ENCODE results near the gene SETBP1. TPM values are rescaled to one million over a fixed set of nuclear protein-coding genes. Genes with fewer than 3 reads are reported as not detected.

SETBP1 gene
- total RNA-seq, 4 donors from 2014 or later, result 16.2 to 33.6 (median 24.4) TPM

DNA sequence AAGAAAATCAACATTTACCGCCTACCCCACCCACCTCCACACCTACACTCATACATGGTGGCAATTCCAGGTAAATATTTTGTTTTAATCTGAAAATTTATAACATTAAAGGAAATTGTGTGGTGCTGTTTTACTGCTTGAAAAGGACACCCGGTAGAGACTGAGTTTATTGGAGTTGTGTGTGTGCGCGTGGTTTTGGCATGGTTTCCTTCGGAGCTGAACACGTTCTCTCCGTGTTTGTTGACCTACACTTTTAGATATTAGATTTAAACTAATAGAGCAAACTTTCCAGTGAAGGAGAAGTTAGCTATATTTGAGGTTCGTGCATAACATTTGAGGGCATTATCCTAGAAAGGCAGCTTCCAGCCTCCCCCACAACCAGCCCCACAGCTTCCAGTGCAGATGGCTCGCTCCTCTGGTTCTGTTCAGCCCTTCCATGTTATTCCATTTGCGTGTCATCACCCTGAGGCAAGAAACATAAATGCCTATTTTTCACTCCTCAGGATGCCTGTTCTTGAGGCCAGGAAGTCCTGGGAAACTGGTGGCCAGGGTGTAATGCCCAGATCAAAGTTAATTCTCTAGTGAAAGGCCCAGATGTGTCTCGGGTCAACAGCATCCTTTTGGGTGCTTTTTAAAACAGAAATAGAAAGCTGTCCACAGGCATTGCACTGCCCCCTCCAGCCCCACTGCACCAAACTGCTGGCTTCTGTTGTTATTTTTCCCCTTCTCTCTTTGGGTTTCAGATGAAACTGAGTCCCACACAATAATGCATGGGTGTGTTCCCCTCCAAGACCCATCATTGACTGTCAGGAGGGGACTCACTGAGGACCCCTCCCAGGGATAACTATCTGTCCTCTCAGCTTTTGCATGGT lies 190.2 kb downstream of the SETBP1 start:
- Histone ChIP-seq H3K36me3 (no peaks in the 10 kb centered on the region), H3K9me3 (no peaks in the 10 kb centered on the region), H3K4me1 (no peaks in the 10 kb centered on the region), H3K27me3 (no peaks in the 10 kb centered on the region), H3K27ac (no peak overlapping the region), H3K4me3 (no peak overlapping the region)
- 77 to 82% methylated on average over 10 to 11 of the region's 11 CpGs for WGBS, 2 donors (ENCODE audit: low coverage in 1 of 2)
- DNase-seq, result no peak
- intact Hi-C loops (cut with DNase I; ENCODE audit: low total_unique reads), result no loop called here
- in situ Hi-C loops (cut with MboI; ENCODE audit: low pct_ligation_motif_present in 1 of 4, low pct_unique_long_range_greater_than_20kb in 1 of 4, low sequenced_read_pairs in 3 of 4), result no loop called here
- TF ChIP-seq EP300 (IDR thresholded peaks at IDR 0.05; ENCODE audit: low read depth) (no peak), POLR2AphosphoS5 (IDR thresholded peaks at IDR 0.05) (no peak), POLR2A (IDR thresholded peaks at IDR 0.05) (no peak)
- TF ChIP-seq, protein P1, sequence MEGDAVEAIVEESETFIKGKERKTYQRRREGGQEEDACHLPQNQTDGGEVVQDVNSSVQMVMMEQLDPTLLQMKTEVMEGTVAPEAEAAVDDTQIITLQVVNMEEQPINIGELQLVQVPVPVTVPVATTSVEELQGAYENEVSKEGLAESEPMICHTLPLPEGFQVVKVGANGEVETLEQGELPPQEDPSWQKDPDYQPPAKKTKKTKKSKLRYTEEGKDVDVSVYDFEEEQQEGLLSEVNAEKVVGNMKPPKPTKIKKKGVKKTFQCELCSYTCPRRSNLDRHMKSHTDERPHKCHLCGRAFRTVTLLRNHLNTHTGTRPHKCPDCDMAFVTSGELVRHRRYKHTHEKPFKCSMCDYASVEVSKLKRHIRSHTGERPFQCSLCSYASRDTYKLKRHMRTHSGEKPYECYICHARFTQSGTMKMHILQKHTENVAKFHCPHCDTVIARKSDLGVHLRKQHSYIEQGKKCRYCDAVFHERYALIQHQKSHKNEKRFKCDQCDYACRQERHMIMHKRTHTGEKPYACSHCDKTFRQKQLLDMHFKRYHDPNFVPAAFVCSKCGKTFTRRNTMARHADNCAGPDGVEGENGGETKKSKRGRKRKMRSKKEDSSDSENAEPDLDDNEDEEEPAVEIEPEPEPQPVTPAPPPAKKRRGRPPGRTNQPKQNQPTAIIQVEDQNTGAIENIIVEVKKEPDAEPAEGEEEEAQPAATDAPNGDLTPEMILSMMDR (IDR thresholded peaks at IDR 0.05), result no peak

DNA sequence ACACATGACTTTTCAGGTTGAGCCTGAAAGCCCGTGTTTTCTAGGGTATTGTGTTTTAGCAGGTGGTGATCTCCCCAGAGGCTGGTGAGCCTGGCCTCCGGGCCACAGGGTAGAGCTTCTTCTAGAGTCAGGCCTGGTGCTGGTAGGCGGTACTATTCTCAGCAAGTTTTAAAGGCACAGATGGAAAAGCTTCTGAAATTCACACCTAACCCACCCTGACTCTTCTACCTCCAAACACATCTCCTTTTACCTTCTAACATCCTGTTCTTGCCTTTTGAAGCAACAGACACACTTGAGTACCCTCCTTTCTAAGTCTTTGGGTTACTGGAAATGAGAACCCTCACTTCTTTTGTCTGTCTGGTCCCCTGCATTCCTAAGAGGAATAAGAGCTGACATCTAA lies 191.1 kb downstream of the SETBP1 start:
- 76 to 92% methylated on average over 2 to 3 of the region's 3 CpGs for WGBS, 2 donors (ENCODE audit: low coverage in 1 of 2)
- no peak overlapping the region for H3K27ac ChIP-seq
- H3K4me3 ChIP-seq, result no peak overlapping the region
- H3K9me3 ChIP-seq, result no peaks in the 10 kb centered on the region
- intact Hi-C loops (cut with DNase I; ENCODE audit: low total_unique reads), result no loop called here
- TF ChIP-seq POLR2A (IDR thresholded peaks at IDR 0.05), result no peak
- TF ChIP-seq EP300 (IDR thresholded peaks at IDR 0.05; ENCODE audit: low read depth), result no peak
- TF ChIP-seq, protein P1 (IDR thresholded peaks at IDR 0.05), result no peak
- no peak for TF ChIP-seq POLR2AphosphoS5 (IDR thresholded peaks at IDR 0.05)
- H3K4me1 ChIP-seq, result no peaks in the 10 kb centered on the region
- in situ Hi-C loops (cut with MboI; ENCODE audit: low pct_ligation_motif_present in 1 of 4, low pct_unique_long_range_greater_than_20kb in 1 of 4, low sequenced_read_pairs in 3 of 4), result no loop called here
- no peaks in the 10 kb centered on the region for H3K27me3 ChIP-seq
- no peak for DNase-seq
- no peaks in the 10 kb centered on the region for H3K36me3 ChIP-seq

DNA sequence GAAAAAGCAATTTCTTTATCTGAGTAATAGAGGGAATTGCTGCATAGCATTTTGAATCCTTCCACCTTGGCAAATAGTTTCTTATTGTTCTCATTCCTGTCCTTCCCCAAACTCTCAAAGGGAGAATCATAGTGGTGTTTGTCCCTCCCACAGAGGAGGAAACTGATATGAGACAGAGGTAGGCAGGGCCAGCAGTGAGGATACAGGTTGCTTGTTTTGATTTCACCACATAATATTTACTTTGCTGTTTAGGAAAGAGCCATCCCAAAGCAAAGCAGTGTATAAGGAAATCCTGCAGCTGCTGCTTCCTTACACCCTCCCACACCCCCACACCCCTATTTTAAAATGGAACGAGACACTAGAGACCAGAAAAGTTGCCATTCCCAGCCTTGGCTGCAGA lies 195.3 kb downstream of the SETBP1 start:
- H3K27ac ChIP-seq, result no peak overlapping the region
- TF ChIP-seq POLR2AphosphoS5 (IDR thresholded peaks at IDR 0.05) (no peak), POLR2A (IDR thresholded peaks at IDR 0.05) (no peak), EP300 (IDR thresholded peaks at IDR 0.05; ENCODE audit: low read depth) (no peak)
- TF ChIP-seq, protein P1 (IDR thresholded peaks at IDR 0.05), result no peak
- DNase-seq, result no peak
- H3K4me1 ChIP-seq, result peaks cover 0 to under 1% (median 0%) of the 10 kb centered on the region in 4 donors
- in situ Hi-C loops (cut with MboI; ENCODE audit: low pct_ligation_motif_present in 1 of 4, low pct_unique_long_range_greater_than_20kb in 1 of 4, low sequenced_read_pairs in 3 of 4) (loop anchor here in 2 of 4 donors (25.0 kb wide), 2 partner anchors 189 to 764 kb away; partner anchors contain the start of gene SETBP1 (in 1 of the 2)), intact Hi-C loops (cut with DNase I; ENCODE audit: low total_unique reads) (no loop called here)
- H3K9me3 ChIP-seq, result no peaks in the 10 kb centered on the region
- H3K27me3 ChIP-seq, result no peaks in the 10 kb centered on the region
- 75% methylated on average over 1 of the region's 1 CpG; no CpG with 5 or more reads in 1 of the 2 donors for WGBS, 2 donors (ENCODE audit: low coverage in 1 of 2)
- H3K4me3 ChIP-seq, result no peak overlapping the region
- no peaks in the 10 kb centered on the region for H3K36me3 ChIP-seq

DNA sequence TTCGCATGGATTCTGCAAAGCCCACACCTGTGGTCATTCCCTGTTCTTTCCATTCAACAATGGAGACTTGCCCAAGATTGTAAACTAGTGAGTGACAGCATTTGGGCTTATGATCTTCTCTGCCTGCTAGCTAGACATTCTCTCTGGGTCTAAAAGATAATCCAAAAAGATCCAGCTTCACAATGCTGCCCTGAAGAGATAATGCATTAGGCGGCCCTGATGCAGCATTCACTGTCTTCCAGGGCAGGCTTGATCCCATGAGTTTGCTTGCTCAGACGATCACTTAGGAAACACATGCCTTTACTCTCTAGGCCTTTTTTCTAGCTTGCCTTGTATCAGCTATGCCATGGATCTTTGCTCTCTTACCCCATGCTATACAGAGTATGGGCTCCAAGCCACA lies 196.1 kb downstream of the SETBP1 start:
- no peak overlapping the region for H3K27ac ChIP-seq
- no peak for DNase-seq
- in situ Hi-C loops (cut with MboI; ENCODE audit: low pct_ligation_motif_present in 1 of 4, low pct_unique_long_range_greater_than_20kb in 1 of 4, low sequenced_read_pairs in 3 of 4), result loop anchor here in 2 of 4 donors (25.0 kb wide), 2 partner anchors 189 to 764 kb away; partner anchors contain the start of gene SETBP1 (in 1 of the 2)
- no peaks in the 10 kb centered on the region for H3K36me3 ChIP-seq
- H3K4me1 ChIP-seq, result peaks cover 0 to 7% (median 0%) of the 10 kb centered on the region in 4 donors
- intact Hi-C loops (cut with DNase I; ENCODE audit: low total_unique reads), result no loop called here
- TF ChIP-seq POLR2AphosphoS5 (IDR thresholded peaks at IDR 0.05) (no peak), POLR2A (IDR thresholded peaks at IDR 0.05) (no peak), EP300 (IDR thresholded peaks at IDR 0.05; ENCODE audit: low read depth) (no peak)
- TF ChIP-seq, protein P1 (IDR thresholded peaks at IDR 0.05), result no peak
- no peaks in the 10 kb centered on the region for H3K9me3 ChIP-seq
- WGBS, 2 donors (ENCODE audit: low coverage in 1 of 2), result 89 to 91% methylated on average over 3 of the region's 3 CpGs
- H3K27me3 ChIP-seq, result no peaks in the 10 kb centered on the region
- H3K4me3 ChIP-seq, result no peak overlapping the region
